ENCODE measurements around the gene KRTAP20-1.

GRCh38 chr21:30582870-30583269, 33.4 kb upstream of the KRTAP20-1 start:
- TF ChIP-seq CTCF (IDR thresholded peaks at IDR 0.05) = no peak
- TF ChIP-seq POLR2A (IDR thresholded peaks at IDR 0.05) = no peak

Data from adrenal gland (tissue), 5 donors.